EL (cell line): Measurements from ENCODE around the gene FGF5.
A peak's percentile ranks its signal among the peaks of the same experiment; 100 is the strongest.
"Not testable (repeated sequence)": the region's sequence is repeated elsewhere in the genome, so short reads cannot be mapped to it uniquely, and the experiment has no call there.

Experiments used
- DNase-seq: peaks from one replicate; pipeline ENCODE4 v3.0.0-alpha.2; 2016

Gene FGF5

DNA sequence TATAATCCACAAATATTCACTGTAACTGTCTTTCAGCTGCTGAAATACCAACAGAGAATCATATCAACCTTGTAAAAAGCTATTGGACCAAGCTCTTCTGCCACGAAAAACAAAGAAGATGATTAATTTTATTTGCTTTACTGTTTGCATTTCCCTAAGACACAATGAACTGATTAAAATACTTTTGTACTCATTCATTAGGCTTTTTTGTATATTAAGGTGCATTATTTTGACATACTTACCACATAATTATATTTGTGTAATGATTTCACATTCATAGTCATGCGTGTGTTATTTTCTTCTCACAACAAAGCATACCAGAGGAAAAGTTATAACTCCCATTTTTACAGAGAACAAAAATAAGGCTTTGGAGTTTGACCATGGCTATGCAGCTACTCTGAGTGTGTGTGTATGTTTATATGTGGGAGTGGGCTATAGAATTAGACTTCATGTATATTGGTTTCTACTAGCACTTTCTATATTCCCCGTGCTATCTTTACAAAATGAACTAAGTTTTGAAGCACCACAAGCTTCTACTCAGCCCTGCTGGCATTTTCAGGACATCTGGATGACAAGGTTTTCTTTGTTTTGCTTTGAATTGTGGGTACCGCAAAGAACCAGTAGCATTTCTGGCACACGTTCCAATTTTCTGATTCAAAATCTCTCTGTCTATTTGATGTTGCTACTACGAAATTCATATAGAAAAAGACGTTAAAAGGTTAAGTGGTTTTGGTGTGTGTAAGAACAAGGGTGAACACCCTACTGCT is 11.0 kb upstream of the FGF5 start:
- peak; percentile 65 for DNase-seq

DNA sequence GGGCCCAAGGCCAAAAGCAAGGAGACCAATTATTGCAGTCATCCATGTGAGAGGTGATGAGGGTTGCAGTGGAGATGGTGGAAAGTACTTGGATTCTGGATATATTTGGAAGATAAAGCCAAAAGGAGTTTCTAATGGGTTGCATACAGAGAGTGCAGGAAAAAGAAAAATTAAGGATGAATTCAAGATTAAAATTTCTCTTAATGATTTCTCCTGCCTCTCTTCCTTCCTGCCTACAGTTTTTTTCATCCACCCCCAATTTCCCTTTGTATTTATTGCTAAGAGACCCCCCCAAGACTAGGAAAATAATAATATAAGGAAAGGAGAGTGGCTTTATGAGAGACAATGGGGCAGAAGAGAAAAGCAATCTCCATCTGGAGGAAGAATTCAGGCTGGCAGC is 8.6 kb upstream of the FGF5 start:
- DNase-seq = no peak

DNA sequence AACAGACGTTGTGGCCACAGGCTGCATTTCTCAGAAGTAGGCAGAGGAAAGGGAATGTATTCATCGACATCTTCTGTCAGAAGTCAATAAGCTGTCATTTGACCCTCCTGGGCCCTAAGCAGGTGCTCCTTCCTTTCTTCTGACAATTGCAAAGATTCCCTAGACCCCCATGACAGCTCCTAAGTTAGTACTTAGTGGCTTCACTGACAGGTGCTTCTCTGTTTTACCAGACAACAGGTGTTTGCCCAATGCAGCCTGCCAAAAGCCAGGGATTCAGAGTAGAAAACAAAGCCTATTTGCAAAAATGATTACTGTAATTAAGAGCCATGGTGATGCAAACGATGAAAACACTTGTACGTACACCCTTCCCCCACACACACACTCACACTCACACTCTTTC is 7.5 kb upstream of the FGF5 start:
- no peak for DNase-seq

DNA sequence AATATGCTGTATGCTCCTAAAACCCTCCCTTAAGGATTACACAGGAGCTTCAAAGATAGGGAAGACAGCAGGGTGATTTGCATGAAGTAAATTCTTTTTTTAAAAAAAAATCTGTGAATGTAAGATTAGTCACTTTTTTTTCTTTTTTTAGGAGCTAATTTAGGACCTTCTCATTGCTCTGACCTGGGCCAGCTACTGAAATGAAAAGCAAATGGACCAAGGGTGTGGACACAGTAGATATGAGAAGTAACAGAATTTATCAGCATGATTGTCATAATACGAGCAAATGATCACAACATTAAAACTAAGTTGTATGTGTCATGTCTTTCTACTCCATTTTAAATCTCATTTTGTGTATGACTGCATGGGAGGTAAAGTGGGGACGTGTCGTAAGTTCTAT is 6.6 kb upstream of the FGF5 start:
- no peak for DNase-seq

DNA sequence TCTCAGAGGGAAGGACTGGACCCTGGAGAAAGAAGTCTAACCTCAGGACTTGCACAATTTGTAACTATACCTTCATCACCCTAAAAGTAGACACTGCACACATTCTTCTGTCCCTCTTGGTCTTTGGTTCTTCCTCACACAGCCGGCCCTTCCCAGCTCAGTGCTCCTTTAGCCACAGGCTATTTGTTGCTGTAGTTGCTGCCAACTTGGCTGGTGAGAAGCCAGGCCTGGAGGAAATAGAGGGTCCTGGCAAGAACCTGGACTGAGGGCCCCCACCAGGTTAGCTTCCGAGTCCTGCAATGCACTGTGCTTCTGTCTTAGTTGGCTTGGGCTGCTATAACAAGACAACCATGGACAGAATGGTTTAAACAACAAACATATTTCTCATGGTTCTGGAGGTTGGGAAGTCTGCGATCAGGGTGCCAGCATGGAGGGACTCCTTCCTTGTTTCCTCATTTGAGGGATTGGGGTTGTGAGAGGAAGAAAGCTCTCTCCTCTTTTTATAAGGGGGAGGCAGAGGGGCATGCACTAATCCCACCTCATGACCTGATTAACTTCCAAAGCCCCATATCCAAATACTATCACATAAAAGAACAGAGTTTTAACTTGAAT is 4.4 kb upstream of the FGF5 start:
- DNase-seq = no peak

DNA sequence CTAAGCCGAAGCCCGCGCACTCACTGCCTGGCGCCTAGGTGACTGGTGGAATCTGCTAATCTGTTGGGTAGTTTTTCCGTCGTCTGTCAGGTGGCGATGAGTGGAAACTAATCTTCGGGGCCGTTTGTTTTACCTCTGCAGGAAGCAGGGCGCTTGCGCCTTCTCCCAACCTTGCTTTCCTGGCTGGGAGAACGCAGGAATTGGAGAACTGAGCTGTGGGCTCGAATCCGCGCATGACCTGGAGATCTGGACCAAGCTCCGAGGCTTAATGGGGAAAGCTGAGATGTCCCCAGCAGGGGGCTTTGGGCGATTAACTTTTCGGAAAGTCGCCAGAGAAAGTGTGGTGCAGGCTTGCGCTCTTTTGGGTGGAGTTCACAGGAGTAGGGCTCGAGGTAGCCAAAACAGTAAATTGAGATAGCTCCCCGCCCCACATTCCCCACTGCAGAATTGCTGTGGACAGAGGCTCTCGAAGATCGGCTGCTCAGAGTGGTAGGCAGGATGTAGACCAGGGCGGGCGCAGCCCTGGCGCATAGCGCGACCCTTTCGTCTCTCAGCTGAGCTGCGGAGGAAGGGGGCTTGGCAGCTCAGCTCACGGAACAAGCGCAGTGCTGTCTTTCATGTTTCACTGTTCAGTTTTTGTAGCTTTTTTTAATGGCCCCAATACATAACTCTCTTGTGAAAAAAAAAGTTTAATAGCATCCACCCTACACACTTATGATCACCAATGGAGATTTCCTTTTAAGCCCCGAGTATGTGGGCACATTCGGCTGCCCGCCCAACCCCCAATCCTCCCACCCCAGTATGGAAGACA is 2.7 kb upstream of the FGF5 start:
- DNase-seq = no peak

DNA sequence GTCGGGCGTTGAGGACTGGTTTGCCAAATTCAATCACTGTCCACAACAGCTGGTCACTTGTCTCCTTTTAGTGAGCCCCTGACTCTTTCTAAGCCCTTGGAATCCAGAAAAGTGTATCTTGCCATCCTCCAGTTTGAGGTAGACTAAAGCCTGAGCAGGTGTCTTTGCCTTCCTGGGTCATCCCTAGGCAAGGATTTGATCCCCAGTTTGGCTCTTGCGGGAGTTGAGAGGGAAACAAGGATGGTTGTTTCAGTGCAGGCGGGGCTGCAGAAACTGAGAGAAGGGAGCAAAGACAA is 2.2 kb upstream of the FGF5 start:
- no peak for DNase-seq

DNA sequence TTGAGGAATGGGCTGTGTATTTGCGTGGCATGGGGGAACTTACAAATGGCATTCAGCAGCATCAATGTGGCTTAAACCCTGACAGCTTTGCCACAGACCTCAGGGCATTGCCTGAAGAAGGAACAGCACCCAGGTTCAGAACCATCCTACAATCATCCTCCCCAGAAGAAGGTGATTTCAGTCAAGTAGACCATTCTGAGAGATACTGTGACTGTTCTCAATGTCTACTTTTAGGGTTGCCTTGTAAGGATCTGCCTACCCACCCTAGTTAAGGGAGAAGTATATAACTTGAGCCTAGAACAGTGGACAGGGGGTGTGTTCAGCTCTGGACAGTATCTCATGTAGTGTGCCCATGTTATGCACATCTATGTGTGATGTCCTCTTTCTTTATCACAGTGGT is 1.6 kb upstream of the FGF5 start:
- DNase-seq = no peak

DNA sequence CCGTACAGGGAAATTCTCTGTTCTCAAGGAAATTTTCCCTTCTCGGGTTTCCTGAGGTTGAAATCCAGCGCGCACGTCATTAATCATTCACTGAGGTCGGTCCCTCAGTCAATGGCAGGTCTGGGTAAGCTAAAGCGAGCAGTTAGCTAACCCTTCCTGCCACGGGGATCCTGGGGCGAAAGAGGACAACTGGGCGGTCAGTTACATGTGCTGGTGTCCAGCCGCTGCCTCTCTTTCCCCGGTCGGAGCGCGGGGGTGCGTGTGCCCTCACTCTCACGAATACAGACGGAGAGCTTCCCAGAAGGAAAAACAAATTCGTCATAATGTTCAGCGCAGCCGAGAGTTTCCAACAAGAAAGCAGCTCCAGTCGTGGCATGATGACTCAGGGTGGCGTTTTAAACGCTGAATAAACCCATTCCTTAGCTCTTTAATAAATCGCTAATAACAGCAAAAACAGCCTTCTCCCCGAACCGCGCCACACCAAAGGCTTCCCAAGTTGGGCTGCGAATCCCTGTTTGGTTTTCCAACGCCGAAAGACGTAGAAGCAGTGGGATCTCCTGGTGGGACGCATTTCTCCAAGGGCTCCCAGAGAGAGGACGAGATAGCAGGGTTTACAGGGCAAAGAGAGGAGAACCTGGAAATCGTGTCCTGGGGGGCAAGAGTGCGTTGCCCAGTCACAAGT is 752 bp upstream of the FGF5 start:
- peak; percentile 82 for DNase-seq

DNA sequence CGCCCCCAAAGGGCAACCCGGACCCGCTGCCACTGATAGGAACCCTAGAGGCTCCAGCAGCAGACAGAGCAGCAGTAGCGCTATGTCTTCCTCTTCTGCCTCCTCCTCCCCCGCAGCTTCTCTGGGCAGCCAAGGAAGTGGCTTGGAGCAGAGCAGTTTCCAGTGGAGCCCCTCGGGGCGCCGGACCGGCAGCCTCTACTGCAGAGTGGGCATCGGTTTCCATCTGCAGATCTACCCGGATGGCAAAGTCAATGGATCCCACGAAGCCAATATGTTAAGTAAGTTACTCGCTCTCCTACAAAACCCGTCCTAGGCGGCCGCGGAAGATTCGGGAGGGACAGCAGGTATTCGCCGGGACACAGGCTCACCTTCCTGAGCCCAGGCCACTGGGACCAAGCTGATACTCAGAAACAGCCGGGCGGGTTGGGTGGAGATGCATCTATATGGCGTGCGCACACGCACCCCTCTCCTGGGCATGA is 477 bp downstream of the FGF5 start:
- DNase-seq = peak; percentile 69

DNA sequence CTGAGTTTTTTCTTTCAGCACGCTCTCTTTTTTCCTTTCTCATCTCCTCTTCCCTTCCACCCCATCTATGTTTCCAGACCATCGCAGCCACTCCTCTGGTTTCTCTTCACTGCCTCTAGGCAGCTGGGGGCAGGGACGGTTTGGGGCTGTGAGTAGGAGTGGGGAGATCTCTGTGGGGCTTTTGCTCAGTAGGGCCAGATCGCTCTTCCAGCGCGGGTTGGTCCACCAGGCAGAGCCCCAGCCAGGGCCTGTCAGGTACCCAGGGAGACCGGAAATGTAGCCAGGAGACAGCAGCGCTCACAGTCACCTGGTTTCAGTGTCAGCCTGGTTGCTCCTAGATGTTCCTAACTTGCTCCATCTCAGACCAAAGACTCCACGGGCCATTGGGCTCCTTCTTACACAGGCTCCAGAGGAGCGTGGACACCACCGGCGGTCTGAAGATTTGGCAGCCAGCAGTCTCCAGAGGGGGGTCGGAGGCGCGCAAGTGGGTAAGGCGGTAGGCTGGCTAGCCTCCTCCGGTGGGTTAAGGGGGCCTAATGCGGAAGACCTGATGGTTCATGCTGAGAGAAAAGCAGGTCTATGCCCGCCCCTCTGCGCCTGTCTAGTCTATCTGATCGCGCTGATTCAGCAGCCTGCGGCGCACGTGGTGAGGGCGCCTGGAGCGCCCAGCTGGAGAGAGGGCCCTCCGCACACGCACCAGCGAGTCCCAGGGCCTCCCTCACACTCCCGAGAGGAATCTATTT is 1.8 kb downstream of the FGF5 start:
- DNase-seq = peak; percentile 73

DNA sequence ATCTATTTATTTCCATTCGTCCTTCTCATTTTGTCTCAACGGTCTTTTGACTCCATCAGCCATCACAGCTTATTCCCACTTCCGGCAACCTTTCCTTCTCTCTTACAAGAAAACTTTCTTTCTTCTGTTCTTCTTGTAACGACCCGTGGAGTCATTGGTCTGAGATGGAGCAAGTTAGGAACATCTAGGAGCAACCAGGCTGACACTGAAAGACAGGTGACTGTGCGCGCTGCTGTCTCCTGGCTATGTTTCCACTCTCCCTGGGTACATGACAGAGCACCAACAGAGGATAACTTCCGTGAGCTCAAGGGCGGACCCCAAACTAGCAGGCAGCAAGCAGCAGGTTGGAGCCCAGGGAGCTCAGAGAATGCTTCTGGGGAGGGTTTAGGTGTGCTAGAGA is 2.5 kb downstream of the FGF5 start:
- DNase-seq = peak; percentile 44

DNA sequence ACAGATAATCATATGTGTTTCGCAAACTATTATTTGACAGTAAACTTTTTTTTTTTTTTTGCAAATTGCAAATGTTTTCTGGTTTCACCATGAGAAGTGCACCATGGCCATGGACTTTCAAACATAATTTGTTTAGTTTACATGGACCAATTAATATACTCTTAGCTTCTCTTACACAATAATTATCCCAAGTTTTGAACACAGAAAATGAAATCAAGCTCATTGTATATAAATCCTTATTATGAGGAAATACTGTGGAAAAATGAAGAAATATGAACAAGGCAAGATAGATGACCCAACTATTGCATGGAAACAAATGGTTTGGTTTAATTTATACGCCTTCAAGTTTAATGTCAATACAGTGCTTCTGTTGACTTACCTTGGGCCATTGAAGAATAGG is 3.9 kb downstream of the FGF5 start:
- DNase-seq = no peak

DNA sequence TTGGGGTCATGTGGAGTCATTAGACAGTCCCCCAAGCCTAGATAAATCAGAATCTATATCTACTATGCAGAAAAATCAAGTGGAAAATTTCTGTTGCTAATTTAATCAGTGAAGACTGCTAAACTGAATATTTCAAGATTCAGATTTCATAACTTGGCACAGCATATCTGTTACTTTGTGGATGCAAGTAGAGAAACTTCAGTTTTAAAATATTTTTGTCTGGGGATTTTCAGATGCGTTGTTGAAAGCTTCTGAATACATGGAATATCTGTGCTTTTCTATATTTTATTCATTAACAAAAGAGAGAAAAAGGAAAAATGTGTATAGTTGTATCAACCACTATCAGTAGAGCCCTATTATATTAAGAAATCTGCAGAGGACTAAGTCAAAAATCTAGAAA is 4.4 kb downstream of the FGF5 start:
- no peak for DNase-seq

DNA sequence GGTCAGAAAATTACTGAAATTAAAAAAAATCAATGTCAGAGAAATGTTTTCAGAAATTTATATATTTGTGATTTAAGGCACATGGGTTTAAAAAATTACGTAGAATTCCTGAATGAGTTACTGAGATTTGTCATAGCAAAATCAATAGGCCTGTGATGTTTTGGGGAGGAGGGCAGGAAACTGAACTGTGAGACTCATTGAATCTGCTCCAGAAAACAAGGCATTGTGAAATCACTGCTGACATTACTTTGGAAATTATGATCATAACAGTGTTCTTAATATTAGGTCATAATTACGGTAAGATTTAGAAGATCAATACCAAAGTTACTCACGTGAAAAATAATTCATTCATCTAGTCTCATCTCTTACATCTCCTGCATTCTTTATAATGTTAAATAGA is 5.3 kb downstream of the FGF5 start:
- peak; percentile 57 for DNase-seq

DNA sequence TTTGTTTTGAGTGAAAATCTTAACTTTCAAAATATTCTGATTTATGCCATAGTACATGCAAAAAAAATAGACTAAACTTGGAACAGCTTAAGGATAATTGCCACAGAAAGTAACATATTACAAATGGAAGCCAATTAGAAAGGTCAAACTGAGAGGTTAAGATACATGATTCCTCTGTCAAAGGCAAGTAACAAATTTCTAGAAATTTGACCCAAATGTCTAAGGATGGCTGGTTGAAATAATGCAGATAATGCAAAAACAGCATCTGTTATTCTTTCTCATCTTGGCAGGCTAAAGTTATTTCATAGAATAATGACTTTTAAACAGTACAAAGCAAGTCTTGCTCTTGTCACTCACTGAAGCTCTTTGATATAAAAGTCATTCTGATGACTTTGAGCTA is 10.5 kb downstream of the FGF5 start:
- DNase-seq = no peak

DNA sequence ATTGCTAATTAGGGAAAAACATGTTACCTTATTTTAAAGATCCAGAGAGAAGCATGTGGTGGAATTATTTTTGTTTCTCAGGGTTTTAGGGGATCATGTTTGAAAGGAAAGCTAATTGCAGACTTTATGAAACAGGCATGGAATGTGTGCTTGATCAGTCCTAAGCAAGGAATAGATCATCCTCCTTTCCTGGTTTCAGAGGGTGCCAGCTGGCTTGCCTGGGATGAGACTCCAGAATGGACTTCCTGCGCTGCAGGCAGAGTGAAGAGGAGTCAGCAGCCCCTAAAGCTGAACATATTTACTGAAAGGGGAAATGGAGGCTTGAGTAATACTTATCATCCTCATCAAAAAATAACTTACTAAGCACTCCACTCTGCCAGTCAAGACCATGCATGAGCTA is 13.3 kb downstream of the FGF5 start:
- peak; percentile 38 for DNase-seq

DNA sequence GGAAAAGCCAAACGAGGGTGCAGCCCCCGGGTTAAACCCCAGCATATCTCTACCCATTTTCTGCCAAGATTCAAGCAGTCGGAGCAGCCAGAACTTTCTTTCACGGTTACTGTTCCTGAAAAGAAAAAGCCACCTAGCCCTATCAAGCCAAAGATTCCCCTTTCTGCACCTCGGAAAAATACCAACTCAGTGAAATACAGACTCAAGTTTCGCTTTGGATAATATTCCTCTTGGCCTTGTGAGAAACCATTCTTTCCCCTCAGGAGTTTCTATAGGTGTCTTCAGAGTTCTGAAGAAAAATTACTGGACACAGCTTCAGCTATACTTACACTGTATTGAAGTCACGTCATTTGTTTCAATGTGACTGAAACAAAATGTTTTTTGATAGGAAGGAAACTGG is 20.0 kb downstream of the FGF5 start:
- DNase-seq = no peak

DNA sequence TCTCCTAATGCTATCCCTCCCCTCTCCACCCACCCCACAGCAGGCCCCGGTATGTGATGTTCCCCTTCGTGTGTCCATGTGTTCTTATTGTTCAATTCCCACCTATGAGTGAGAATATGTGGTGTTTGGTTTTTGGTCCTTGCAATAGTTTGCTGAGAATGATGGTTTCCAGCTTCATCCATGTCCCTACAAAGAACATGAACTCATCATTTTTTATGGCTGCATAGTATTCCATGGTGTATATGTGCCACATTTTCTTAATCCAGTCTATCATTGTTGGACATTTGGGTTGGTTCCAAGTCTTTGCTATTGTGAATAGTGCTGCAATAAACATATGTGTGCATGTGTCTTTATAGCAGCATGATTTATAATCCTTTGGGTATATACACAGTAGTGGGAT is 24.2 kb downstream of the FGF5 start:
- DNase-seq = not testable (repeated sequence)

DNA sequence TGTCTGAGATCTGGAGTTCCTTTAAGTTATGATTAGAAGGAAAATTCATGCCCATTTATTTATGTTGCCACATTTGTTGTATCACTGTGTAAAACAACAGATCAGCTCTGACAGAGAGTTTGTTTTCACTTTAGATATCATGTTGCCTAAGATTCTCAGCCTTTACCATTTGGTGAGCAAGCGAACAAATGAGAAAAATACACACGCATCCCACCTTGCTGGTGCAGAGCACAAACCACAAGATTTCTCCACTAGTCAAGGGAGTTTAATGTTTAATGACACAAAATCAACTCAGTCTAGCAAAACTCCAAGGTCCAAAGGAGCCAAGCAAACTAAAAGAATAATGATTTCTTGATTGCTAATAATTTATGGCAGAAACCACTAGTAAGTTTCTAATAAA is 27.7 kb downstream of the FGF5 start:
- no peak for DNase-seq

DNA sequence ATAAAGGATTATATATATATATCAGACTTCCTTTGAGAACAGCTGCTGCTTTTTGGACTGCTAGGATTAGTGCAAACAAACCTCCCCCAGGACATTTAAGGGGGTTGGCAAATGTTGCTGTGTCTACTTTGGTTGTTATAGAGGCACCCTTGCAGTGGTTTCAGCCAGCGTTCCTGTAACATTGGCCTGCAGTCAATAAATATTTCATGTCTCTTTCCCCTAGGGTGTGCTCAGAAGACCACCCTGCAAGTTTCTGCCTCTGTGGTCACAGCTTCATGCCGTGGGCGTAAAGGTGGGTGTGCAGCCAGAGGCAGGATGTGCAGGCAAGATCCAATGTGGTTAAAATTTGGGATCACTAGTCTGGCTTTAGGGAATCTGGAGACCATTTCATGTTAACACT is 28.9 kb downstream of the FGF5 start:
- DNase-seq = no peak

DNA sequence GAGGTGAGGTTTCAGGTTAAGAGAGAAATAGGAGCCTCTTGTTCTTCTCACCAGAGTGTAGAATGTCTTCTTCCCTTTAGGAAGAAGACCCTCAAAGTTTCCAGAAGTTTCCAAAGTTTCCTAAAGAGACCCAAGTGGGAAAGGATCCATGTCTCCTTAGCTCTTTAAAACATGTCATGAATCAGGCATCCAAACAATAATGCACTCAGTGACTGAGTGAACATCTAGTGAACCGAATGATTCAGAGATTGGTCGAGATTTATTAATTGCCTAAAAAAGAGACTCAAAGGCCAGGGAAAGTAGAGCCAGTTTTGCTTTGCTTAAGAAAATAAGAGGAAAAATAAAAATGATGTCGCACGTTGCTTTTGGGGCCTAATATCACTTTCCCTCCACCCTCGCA is 29.4 kb downstream of the FGF5 start:
- DNase-seq = peak; percentile 25

DNA sequence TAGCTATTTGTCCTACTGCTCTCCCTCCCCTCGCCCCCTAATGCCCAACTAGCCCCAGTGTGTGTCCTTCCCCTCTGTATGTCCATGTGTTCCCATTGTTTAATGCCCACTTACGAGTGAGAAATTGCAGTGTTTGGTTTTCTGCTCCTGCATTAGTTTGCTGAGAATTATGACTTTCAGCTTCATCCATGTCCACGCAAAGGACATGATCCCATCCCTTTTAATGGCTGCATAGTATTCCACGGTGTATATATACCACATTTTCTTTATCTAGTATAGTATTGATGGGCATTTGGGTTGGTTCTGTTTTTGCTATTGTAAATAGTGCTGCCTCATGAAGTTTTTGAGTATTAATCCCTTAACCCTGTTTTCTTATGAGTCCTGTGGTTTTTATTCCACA is 35.4 kb downstream of the FGF5 start:
- no peak for DNase-seq
